ENCODE data around the gene FCRL5.
"Not testable (repeated sequence)": the region's sequence is repeated elsewhere in the genome, so short reads cannot be mapped to it uniquely, and the experiment has no call there.

FCRL5 gene

DNA sequence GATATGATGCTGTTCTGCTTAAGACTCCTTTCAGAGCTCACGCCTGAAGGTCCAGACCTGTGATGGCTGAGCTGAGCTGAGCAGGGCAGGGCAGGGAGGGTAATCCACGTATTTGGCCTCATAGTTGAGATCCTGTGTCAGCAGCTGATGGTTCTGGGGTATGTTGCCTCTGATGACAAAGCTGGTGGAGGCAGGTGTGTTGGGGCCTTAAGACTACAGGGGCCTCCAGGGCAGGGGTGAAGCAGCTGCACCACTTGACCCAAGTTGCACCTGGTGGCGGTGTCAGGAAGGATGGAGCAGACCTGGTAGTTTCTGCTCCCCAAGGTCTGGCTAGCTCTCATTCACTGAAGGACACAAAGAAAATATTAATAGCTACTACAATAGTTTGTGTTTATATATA lies 57.0 kb downstream of the FCRL5 start:
- ChIA-PET CTCF (interaction anchor here (0.9 to 1.5 kb wide), 4 partner anchors 9 to 124 kb away, joined by 3 to 5 read pairs (median 4); no protein-coding TSS in a partner anchor), POLR2A (ENCODE audit: low non-redundant PET) (no interaction called here)
- TF ChIP-seq, protein P1, sequence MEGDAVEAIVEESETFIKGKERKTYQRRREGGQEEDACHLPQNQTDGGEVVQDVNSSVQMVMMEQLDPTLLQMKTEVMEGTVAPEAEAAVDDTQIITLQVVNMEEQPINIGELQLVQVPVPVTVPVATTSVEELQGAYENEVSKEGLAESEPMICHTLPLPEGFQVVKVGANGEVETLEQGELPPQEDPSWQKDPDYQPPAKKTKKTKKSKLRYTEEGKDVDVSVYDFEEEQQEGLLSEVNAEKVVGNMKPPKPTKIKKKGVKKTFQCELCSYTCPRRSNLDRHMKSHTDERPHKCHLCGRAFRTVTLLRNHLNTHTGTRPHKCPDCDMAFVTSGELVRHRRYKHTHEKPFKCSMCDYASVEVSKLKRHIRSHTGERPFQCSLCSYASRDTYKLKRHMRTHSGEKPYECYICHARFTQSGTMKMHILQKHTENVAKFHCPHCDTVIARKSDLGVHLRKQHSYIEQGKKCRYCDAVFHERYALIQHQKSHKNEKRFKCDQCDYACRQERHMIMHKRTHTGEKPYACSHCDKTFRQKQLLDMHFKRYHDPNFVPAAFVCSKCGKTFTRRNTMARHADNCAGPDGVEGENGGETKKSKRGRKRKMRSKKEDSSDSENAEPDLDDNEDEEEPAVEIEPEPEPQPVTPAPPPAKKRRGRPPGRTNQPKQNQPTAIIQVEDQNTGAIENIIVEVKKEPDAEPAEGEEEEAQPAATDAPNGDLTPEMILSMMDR (conservative IDR thresholded peaks at IDR 0.05; ENCODE audit: low read depth) = no peak
- no peak overlapping the region for H3K27ac ChIP-seq
- no peak for DNase-seq (ENCODE audit: low spot score)

DNA sequence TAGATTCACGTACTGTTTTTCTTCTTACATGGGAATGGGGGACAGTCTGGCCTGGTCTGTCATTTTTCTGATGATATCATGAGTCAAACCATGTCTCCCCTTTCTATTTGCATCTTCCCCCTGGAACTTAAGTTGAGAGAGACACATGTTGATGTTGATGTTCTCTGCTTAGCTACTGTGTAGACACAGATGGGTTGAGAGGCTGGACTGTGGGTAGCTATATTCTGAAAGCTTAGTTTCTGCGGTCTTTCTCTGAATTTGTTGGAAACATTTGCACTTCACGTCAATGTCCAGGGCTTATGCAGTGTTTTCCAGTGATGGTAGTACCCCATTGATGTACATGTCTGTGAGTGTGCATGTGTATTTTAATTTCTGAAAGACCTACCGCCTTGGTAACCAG lies 58.2 kb downstream of the FCRL5 start:
- TF ChIP-seq, protein P1 (conservative IDR thresholded peaks at IDR 0.05; ENCODE audit: low read depth) = no peak
- no peak for DNase-seq (ENCODE audit: low spot score)
- POLR2A ChIA-PET (ENCODE audit: low non-redundant PET) = no interaction called here
- no peak overlapping the region for H3K27ac ChIP-seq
- CTCF ChIA-PET = interaction anchor here (1.5 kb wide), 1 partner anchor 18 kb away, joined by 4 read pairs; no protein-coding TSS in a partner anchor

DNA sequence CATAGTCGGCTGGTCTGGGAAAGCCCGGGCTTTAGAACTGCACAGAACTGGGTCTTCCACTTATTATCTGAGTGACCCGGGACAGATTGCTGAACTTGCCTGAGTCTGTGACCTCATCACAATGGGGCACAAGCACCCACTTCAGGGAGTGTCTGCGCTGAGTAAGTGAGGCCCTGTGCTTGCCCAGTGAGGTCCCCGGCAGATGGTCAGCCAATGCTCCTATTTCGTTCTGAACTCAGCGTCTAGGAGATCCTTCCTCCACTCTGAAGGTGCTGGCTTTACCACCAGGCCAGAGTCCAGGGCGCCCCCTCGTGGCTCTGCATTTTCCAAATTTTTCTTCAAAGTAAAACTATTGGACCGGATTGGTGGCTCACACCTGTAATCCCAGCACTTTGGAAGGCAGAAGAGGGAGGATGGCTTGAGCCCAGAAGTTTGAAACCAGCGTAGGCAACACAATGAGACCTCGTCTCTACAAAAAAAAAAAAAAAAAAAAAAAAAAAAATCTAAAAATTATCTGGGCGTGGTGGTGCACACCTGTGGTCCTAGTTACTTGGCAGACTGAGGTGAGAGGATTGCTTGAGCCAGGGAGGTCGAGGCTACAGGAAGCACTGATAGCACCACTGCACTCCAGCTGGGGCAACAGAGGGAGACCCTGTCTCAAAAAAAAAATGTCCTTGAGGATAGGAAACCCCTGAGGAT lies 61.7 kb downstream of the FCRL5 start:
- DNase-seq (ENCODE audit: low spot score) = peak; percentile 20
- no peak overlapping the region for H3K27ac ChIP-seq
- ChIA-PET CTCF (no interaction called here), POLR2A (ENCODE audit: low non-redundant PET) (no interaction called here)
- TF ChIP-seq, protein P1 (conservative IDR thresholded peaks at IDR 0.05; ENCODE audit: low read depth) = peak; percentile 44; the same call in 1 of the 2 replicates

DNA sequence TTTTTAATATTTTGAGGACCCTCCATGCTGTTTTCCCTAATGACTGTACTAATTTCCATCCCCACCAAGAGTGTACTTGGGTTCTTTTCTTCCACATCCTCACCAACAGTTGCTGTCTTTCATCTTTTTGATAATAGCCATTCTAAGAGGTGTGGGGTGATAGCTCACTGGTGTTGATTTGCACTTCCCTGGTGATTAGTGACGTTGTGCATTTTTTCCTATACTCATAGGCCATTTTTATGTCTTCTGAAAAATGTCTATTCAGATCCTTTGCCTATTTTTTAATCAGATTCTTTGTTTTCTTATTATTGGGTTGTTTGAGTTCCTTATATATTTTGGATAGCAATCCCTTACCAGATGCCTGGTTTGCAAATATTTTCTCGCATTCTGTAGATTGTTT lies 64.2 kb downstream of the FCRL5 start:
- TF ChIP-seq, protein P1 (conservative IDR thresholded peaks at IDR 0.05; ENCODE audit: low read depth) = no peak
- no peak for DNase-seq (ENCODE audit: low spot score)
- H3K27ac ChIP-seq = no peak overlapping the region
- ChIA-PET CTCF (interaction anchor here (0.7 kb wide), 1 partner anchor 121 kb away, joined by 4 read pairs; no protein-coding TSS in a partner anchor), POLR2A (ENCODE audit: low non-redundant PET) (no interaction called here)

DNA sequence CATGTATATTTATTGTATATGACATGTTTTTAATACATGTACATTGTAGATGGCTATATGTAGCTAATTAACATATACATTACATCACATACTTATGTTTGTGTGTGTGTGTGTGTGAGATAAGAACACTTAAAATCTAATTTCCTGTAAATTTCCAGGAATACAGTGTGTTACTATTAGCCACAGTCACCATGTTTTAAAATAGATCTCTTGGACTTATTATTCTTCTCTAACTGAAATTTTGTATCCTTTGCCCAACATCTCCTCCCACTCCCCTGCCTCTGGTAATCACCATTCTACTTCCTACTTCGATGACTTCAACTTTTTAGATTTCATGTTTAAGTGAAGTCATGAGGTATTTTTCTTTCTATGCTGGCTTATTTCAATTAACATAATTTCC lies 64.8 kb downstream of the FCRL5 start:
- TF ChIP-seq, protein P1 (conservative IDR thresholded peaks at IDR 0.05; ENCODE audit: low read depth) = no peak
- H3K27ac ChIP-seq = no peak overlapping the region
- ChIA-PET CTCF (no interaction called here), POLR2A (ENCODE audit: low non-redundant PET) (no interaction called here)
- DNase-seq (ENCODE audit: low spot score) = no peak

DNA sequence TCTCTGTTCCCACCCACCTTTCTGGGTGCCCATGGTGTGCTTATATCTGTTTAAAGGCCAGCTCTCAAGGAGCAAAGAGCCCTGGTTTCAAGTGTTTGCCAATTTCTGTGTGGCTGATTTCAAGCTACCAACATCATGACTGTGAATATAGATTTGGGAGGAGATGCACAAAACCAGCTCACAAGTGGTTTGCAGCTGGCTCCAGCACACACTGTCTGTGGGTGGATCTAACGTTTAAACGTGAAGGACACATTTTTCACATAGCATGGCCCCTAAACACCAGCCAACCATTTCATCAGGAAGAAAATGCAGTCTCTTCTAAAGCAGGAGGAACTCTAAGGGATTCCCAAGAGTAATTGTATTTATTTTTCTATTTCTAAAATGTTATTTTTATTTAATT lies 65.2 kb downstream of the FCRL5 start:
- no peak overlapping the region for H3K27ac ChIP-seq
- DNase-seq (ENCODE audit: low spot score) = no peak
- CTCF ChIA-PET = interaction anchor here (0.8 kb wide), 1 partner anchor 397 kb away, joined by 3 read pairs; no protein-coding TSS in a partner anchor
- TF ChIP-seq, protein P1 (conservative IDR thresholded peaks at IDR 0.05; ENCODE audit: low read depth) = no peak
- POLR2A ChIA-PET (ENCODE audit: low non-redundant PET) = no interaction called here

DNA sequence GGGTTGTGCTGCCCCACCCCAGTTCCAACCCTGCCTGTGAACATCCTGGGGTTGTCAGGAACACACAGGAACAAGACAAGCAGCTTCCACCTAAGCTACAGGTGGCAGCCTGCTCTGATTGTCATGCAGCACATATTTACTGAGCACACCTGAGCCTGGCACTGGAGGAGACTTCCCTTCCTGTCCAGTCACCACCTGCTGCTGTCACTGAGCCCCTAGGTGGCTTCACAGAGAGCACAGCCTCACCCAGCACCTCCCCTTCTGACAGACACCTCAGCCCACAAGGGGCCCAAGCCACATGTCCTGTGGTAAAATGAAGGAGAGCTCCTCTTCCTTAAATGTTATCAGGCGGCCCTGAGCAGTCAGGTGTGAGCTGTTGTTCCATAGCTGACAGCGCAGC lies 65.9 kb downstream of the FCRL5 start:
- H3K27ac ChIP-seq; POLR2A ChIA-PET (ENCODE audit: low non-redundant PET); DNase-seq (ENCODE audit: low spot score): not testable (repeated sequence)
- CTCF ChIA-PET = interaction anchor here (0.6 to 0.8 kb wide), 2 partner anchors 9 to 396 kb away, joined by 3 read pairs; no protein-coding TSS in a partner anchor

All from RWPE1 (cell line).